ENCODE results near the gene SCD5.

GRCh38 chr4:82775243-82775642 is 23.4 kb downstream of the SCD5 start:
- TF ChIP-seq POLR2AphosphoS5 (IDR thresholded peaks at IDR 0.05; ENCODE audit: low read depth): no peak
- TF ChIP-seq GABPA (IDR thresholded peaks at IDR 0.05; ENCODE audit: low read depth): no peak
- no peak for TF ChIP-seq CTCF (IDR thresholded peaks at IDR 0.05; ENCODE audit: insufficient read depth, low read length)

Data from HL-60 (cell line).